Measurements from ENCODE around the gene ATXN2.
"Not testable (repeated sequence)": the region's sequence is repeated elsewhere in the genome, so short reads cannot be mapped to it uniquely, and the experiment has no call there.

ATXN2 gene

GRCh38 chr12:111409403-111409779 lies 189.7 kb downstream of the ATXN2 start:
- DNase-seq (ENCODE audit: low read depth, low spot score), result no peak

GRCh38 chr12:111408686-111409402 lies 190.3 kb downstream of the ATXN2 start:
- DNase-seq (ENCODE audit: low read depth, low spot score), result no peak
- no peak overlapping the region for H3K27ac ChIP-seq

More at GRCh38 chr12:111409403-111409779, 189.7 kb downstream of the ATXN2 start:
- H3K27ac ChIP-seq, result no peak overlapping the region

- no peak overlapping the region for H3K27ac ChIP-seq
- DNase-seq (ENCODE audit: low read depth, low spot score), result no peak
Observed at GRCh38 chr12:111408116-111408440, 191.0 kb downstream of the ATXN2 start.

GRCh38 chr12:111407377-111408115 lies 191.6 kb downstream of the ATXN2 start:
- DNase-seq (ENCODE audit: low read depth, low spot score), result no peak
- no peak overlapping the region for H3K27ac ChIP-seq

- H3K27ac ChIP-seq, result peak overlapping the region; percentile 33
- DNase-seq (ENCODE audit: low read depth, low spot score), result no peak
Observed at GRCh38 chr12:111406474-111407376, 192.4 kb downstream of the ATXN2 start.

GRCh38 chr12:111405859-111406473 lies 193.1 kb downstream of the ATXN2 start, which contains the start of gene SH2B3:
Gene SH2B3 (plus strand): TSS chr12:111405923. CDS start chr12:111418146, 12,223 bp downstream.
- no peak for DNase-seq (ENCODE audit: low read depth, low spot score)
- peak within 1 kb of the TSS; percentile 33 for H3K27ac ChIP-seq

- DNase-seq (ENCODE audit: low read depth, low spot score), result no peak
- H3K27ac ChIP-seq, result peak overlapping the region; percentile 33
Observed at GRCh38 chr12:111405149-111405858, 193.8 kb downstream of the ATXN2 start.

GRCh38 chr12:111404362-111405148 lies 194.6 kb downstream of the ATXN2 start:
- no peak overlapping the region for H3K27ac ChIP-seq
- DNase-seq (ENCODE audit: low read depth, low spot score), result no peak

GRCh38 chr12:111402490-111402824 lies 196.7 kb downstream of the ATXN2 start:
- peak overlapping the region; percentile 67 for H3K27ac ChIP-seq
- DNase-seq (ENCODE audit: low read depth, low spot score), result not testable (repeated sequence)

Data from epithelial cell of prostate (primary cell).